ENCODE measurements around the gene PUSL1.

Gene PUSL1

DNA sequence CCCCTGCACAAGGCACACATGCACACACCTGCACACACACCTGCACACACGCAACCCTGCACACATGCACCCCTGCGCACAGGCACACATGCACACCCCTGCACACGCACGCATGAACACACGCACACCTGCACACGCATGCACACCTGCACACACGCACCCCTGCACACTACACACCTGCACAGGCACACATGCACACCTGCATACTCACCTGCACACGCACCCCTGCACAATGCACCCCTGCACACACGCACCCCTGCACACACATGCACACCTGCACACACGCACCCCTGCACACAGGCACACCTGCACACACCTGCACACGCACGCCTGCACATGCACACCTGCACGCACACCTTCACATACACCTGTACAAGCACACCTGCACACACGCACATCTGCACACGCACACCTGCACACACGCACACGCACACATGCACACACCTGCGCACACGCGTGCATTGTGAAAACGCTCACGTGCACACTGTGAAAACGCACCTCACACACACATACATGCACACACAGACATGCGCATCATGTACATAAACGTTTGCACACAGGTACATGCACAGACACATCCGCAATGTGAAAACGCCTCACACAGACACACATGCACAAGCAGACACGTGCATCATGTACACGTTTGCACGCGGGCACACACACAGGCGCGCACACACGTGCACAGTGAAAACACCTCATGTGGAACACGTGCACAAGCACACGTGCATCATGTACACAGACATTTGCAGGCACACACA is 32.6 kb downstream of the PUSL1 start:
- no peak for DNase-seq (ENCODE audit: low read depth)
- no peak overlapping the region for H3K4me3 ChIP-seq (ENCODE audit: low read depth, low read length)
- TF ChIP-seq CTCF (IDR thresholded peaks at IDR 0.05; ENCODE audit: low read depth, low read length, missing control alignments), result no peak

DNA sequence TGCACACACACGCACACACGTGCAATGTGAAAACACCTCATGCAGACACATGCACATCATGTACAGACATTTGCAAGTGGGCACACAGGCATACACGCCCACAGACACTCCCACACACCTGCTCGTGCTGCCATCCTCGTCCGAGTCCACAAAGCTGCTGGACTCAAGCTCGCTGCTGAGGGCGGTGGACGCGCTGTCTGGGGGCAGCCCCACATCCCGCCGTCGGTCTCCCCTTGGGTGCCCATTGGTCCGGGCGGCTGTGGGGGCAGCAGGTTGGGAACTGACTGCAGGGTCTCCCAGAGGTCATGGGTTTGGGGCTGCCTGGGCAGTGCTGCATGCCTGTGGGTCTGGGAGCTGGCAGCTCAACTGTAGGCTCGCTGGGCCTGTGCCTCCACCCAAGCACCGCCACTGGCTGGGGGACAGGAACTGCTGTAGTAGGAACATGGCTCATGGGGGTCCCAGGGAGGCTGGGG is 33.2 kb downstream of the PUSL1 start:
- TF ChIP-seq CTCF (IDR thresholded peaks at IDR 0.05; ENCODE audit: low read depth, low read length, missing control alignments), result no peak
- DNase-seq (ENCODE audit: low read depth), result no peak
- H3K4me3 ChIP-seq (ENCODE audit: low read depth, low read length), result no peak overlapping the region

GRCh38 chr1:1342061-1342562 is 33.7 kb downstream of the PUSL1 start:
- no peak overlapping the region for H3K4me3 ChIP-seq (ENCODE audit: low read depth, low read length)
- TF ChIP-seq CTCF (IDR thresholded peaks at IDR 0.05; ENCODE audit: low read depth, low read length, missing control alignments), result no peak
- no peak for DNase-seq (ENCODE audit: low read depth)

- H3K4me3 ChIP-seq (ENCODE audit: low read depth, low read length), result no peak overlapping the region
- TF ChIP-seq CTCF (IDR thresholded peaks at IDR 0.05; ENCODE audit: low read depth, low read length, missing control alignments), result no peak
- DNase-seq (ENCODE audit: low read depth), result no peak
Measured at GRCh38 chr1:1342584-1343115, 34.3 kb downstream of the PUSL1 start.

DNA sequence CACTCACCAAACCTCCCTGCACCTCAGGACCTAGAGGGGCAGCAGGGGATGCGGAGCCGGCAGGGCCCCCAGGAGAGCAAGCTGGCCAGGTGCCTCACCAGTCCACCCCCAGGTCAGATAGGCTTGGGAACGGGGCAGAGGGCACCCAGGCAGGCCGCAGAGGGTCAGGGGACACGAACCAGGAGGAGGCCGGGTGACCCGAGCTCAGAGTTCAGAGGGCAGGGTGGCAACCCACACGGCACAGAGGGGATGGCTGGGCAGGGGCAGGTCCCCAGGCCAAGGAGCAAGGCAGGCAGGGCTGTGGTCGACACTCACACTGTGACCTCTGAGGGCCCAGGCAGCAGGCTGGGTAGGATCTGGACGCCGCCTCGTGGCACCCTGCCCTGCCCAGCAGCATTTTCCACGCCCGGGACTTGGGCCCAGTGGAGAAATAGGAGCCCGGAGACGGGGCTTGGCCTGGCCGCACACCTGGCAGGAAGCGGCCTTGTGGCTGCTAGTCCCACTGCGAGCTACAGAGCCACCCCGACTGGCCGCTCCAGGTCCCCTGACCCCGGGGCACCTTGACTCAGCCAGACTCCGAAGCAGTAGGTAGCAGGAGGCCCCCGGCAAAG is 35.5 kb downstream of the PUSL1 start:
- no peak for DNase-seq (ENCODE audit: low read depth)
- H3K4me3 ChIP-seq (ENCODE audit: low read depth, low read length), result no peak overlapping the region
- TF ChIP-seq CTCF (IDR thresholded peaks at IDR 0.05; ENCODE audit: low read depth, low read length, missing control alignments), result no peak

GRCh38 chr1:1344655-1345361 is 36.4 kb downstream of the PUSL1 start:
- peak; percentile 68 for TF ChIP-seq CTCF (IDR thresholded peaks at IDR 0.05; ENCODE audit: low read depth, low read length, missing control alignments)
- no peak overlapping the region for H3K4me3 ChIP-seq (ENCODE audit: low read depth, low read length)
- no peak for DNase-seq (ENCODE audit: low read depth)

All from GM12864 (cell line).